Measurements from ENCODE around the gene NR2C2.

- TF ChIP-seq CTCF (IDR thresholded peaks at IDR 0.05; ENCODE audit: insufficient read depth, low read length, poor library complexity, severe bottlenecking) (no peak), EZH2phosphoT487 (conservative IDR thresholded peaks at IDR 0.05; ENCODE audit: low read length) (no peak)
These were observed 22.3 kb downstream of the NR2C2 start for GRCh38 chr3:14969671-14970070.
